Lower leg skin (tissue), 3 donors: ENCODE results near the gene TRMO.

Source experiments
- POLR2A ChIP-seq, 2 donors: fragments of 450-650 bp; IDR thresholded peaks; one replicate each; pipeline ENCODE4 v1.6.1; 2016 to 2017; ENCODE audit warnings: antibody characterized with exemption in 2 of 2, mild to moderate bottlenecking in 1 of 2, moderate library complexity in 1 of 2
- TF ChIP-seq, protein P1 (sequence below), 3 donors: fragments of 450-650 bp; IDR thresholded peaks; one replicate each; pipeline ENCODE4 v1.5.1; 2016; ENCODE audit warnings: antibody characterized with exemption in 3 of 3, mild to moderate bottlenecking in 3 of 3, moderate library complexity in 2 of 3

- TF ChIP-seq, protein P1, sequence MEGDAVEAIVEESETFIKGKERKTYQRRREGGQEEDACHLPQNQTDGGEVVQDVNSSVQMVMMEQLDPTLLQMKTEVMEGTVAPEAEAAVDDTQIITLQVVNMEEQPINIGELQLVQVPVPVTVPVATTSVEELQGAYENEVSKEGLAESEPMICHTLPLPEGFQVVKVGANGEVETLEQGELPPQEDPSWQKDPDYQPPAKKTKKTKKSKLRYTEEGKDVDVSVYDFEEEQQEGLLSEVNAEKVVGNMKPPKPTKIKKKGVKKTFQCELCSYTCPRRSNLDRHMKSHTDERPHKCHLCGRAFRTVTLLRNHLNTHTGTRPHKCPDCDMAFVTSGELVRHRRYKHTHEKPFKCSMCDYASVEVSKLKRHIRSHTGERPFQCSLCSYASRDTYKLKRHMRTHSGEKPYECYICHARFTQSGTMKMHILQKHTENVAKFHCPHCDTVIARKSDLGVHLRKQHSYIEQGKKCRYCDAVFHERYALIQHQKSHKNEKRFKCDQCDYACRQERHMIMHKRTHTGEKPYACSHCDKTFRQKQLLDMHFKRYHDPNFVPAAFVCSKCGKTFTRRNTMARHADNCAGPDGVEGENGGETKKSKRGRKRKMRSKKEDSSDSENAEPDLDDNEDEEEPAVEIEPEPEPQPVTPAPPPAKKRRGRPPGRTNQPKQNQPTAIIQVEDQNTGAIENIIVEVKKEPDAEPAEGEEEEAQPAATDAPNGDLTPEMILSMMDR (IDR thresholded peaks at IDR 0.05): no peak
- no peak for TF ChIP-seq POLR2A (IDR thresholded peaks at IDR 0.05)
Observed at GRCh38 chr9:97934321-97935115, 12.2 kb upstream of the TRMO start.
